Bronchial epithelial cell (primary cell): Measurements from ENCODE around the gene HAO2. TPM values are rescaled to one million over a fixed set of nuclear protein-coding genes. Genes with fewer than 3 reads are reported as not detected.

Experiments used
- DNase-seq: peaks from one replicate; pipeline ENCODE4 v3.0.0-alpha.2; 2010; ENCODE audit warnings: low read depth
- FAIRE-seq: peaks from 2 replicates; lab custom pipeline; 2011; peaks lifted over from hg19 to GRCh38; lab: Jason Lieb, UNC
- H3K27me3 ChIP-seq: 2 replicates; pipeline ENCODE4 v1.5.1; 2011; ENCODE audit warnings: low read length; ENCODE audit not compliant: control insufficient read depth, insufficient read depth
- H3K36me3 ChIP-seq: 2 replicates; pipeline ENCODE4 v1.5.1; 2011; ENCODE audit warnings: low read length; ENCODE audit not compliant: control insufficient read depth, insufficient read depth
- H3K4me3 ChIP-seq: 2 replicates; pipeline ENCODE4 v1.5.1; 2011; ENCODE audit warnings: mild to moderate bottlenecking, low read depth, low read length, control low read depth
- CTCF ChIP-seq: IDR thresholded peaks from 2 replicates; pipeline ENCODE4 v1.5.1; 2011; ENCODE audit warnings: mild to moderate bottlenecking, moderate library complexity, low read length, control low read depth, inconsistent platforms; ENCODE audit not compliant: insufficient read depth, severe bottlenecking
- total RNA-seq: library from RNA; depleted of rRNA; stranded (reverse); fragments of >200 nt; gene quantifications from 2 replicates; pipeline ENCODE4 v1.2.1, GENCODE V29; 2014

The HAO2 gene
- total RNA-seq, 1 donor from 2014 or later = not detected

DNA sequence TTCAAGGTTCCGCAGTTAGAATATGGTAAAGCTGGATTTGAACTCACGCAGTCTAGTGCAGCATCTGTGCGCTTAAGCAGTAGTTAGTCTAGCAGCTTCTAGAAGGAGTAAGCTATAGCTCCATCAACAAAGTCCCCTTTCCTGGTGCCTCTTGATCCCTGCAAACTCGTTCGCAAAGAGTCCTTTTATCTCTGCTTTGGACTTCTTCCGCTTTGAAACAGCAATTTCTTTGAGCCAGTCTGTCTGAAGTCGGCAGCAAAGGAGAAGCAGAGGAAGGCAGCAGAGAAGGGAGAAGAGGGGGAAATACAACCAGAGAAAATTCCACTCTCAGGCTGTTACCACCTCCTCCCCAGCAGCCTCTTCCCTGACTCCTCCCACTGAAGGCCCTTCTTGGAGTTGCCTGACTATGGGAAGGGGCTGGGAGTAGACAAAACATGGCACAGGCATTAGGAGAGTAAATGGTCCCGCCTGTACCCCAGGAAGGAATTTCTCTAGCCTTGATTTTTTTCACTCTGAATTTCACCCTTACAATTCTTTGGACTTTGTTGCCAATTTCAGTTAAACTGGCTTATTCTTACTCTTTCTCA is 72.2 kb downstream of the HAO2 start:
- DNase-seq = no peak
- no peak overlapping the region for H3K4me3 ChIP-seq
- TF ChIP-seq CTCF = no peak
- no peak for FAIRE-seq
- no peaks in the 10 kb centered on the region for H3K36me3 ChIP-seq
- peaks cover 1% of the 10 kb centered on the region for H3K27me3 ChIP-seq

GRCh38 chr1:119442756-119443155 is 74.2 kb downstream of the HAO2 start:
- DNase-seq = peak; percentile 26
- H3K36me3 ChIP-seq = no peaks in the 10 kb centered on the region
- H3K4me3 ChIP-seq = no peak overlapping the region
- FAIRE-seq = peak; percentile 90
- TF ChIP-seq CTCF = no peak
- H3K27me3 ChIP-seq = peaks cover 1% of the 10 kb centered on the region

Other genes starting within 250 kb of the HAO2 start
- 11.9 and 15.3 TPM in 2 replicates for gene WARS2, start 228.1 kb upstream of the HAO2 start, total RNA-seq
- gene HSD3B2, start 46.4 kb downstream of the HAO2 start, total RNA-seq = not detected in 2 replicates
- not detected in 2 replicates for gene HSD3B1, start 138.4 kb downstream of the HAO2 start, total RNA-seq